ENCODE measurements around the gene CUZD1.

Gene CUZD1

GRCh38 chr10:122854648-122855047 is 9.0 kb upstream of the CUZD1 start:
- no peak for TF ChIP-seq CTCF (IDR thresholded peaks at IDR 0.05; ENCODE audit: low read length, missing control alignments)
- H3K4me3 ChIP-seq (replicated peaks; ENCODE audit: low read depth, low read length), result no peak overlapping the region
- peak; percentile 62 for DNase-seq (ENCODE audit: low read depth)

GRCh38 chr10:122853665-122854313 is 8.1 kb upstream of the CUZD1 start:
- DNase-seq (ENCODE audit: low read depth), result no peak
- H3K4me3 ChIP-seq (replicated peaks; ENCODE audit: low read depth, low read length), result no peak overlapping the region

GRCh38 chr10:122852261-122852660 is 6.6 kb upstream of the CUZD1 start:
- no peak for TF ChIP-seq CTCF (IDR thresholded peaks at IDR 0.05; ENCODE audit: low read length, missing control alignments)
- DNase-seq (ENCODE audit: low read depth), result peak; percentile 26
- no peak overlapping the region for H3K4me3 ChIP-seq (replicated peaks; ENCODE audit: low read depth, low read length)

More at GRCh38 chr10:122853665-122854313, 8.1 kb upstream of the CUZD1 start:
- TF ChIP-seq CTCF (IDR thresholded peaks at IDR 0.05; ENCODE audit: low read length, missing control alignments), result no peak

- H3K4me3 ChIP-seq (replicated peaks; ENCODE audit: low read depth, low read length), result no peak overlapping the region
- peak; percentile 54 for DNase-seq (ENCODE audit: low read depth)
- no peak for TF ChIP-seq CTCF (IDR thresholded peaks at IDR 0.05; ENCODE audit: low read length, missing control alignments)
These were observed 5.3 kb upstream of the CUZD1 start for GRCh38 chr10:122850705-122851640.

- H3K4me3 ChIP-seq (replicated peaks; ENCODE audit: low read depth, low read length), result no peak overlapping the region
- no peak for TF ChIP-seq CTCF (IDR thresholded peaks at IDR 0.05; ENCODE audit: low read length, missing control alignments)
- DNase-seq (ENCODE audit: low read depth), result no peak
These were observed 4.4 kb upstream of the CUZD1 start for GRCh38 chr10:122849900-122850605.

- DNase-seq (ENCODE audit: low read depth), result no peak
- TF ChIP-seq CTCF (IDR thresholded peaks at IDR 0.05; ENCODE audit: low read length, missing control alignments), result no peak
- H3K4me3 ChIP-seq (replicated peaks; ENCODE audit: low read depth, low read length), result no peak overlapping the region
These were observed 3.4 kb upstream of the CUZD1 start for GRCh38 chr10:122849090-122849489.

Data from fibroblast of pulmonary artery (primary cell).